Left ventricle myocardium inferior (tissue), 1 donor: ENCODE measurements around the gene CTNNBL1. TPM values are rescaled to one million over a fixed set of nuclear protein-coding genes. Genes with fewer than 3 reads are reported as not detected.
"Not testable (repeated sequence)": the region's sequence is repeated elsewhere in the genome, so short reads cannot be mapped to it uniquely, and the experiment has no call there.

Source experiments
- DNase-seq: peaks from one replicate; pipeline ENCODE4 v3.0.0-alpha.2; 2020
- H3K27ac ChIP-seq: fragments of 200-600 bp; replicated peaks from 2 replicates; pipeline ENCODE4 v1.8.0; 2021
- H3K27me3 ChIP-seq: fragments of 200-600 bp; 2 replicates; pipeline ENCODE4 v1.8.0; 2021; ENCODE audit warnings: low read depth
- H3K36me3 ChIP-seq: fragments of 200-600 bp; 2 replicates; pipeline ENCODE4 v1.8.0; 2021
- H3K4me1 ChIP-seq: fragments of 200-600 bp; 2 replicates; pipeline ENCODE4 v1.8.0; 2021
- H3K4me3 ChIP-seq: fragments of 200-600 bp; 2 replicates; pipeline ENCODE4 v1.8.0; 2021; ENCODE audit warnings: mild to moderate bottlenecking, moderate library complexity
- H3K9me3 ChIP-seq: fragments of 200-600 bp; replicated peaks from 2 replicates; pipeline ENCODE4 v1.8.0; 2021
- intact Hi-C: fragments of 100-400 bp; cut with micrococcal nuclease; formaldehyde crosslinking; loops from one replicate; pipeline ENCODE4 v1.11.0; 2022
- total RNA-seq: library from RNA; stranded (reverse); fragmentation: NEBNext Ultra II Directional; extraction: Animal tissue kit (Norgen Biotek cat#: 25700); gene quantifications from one replicate; pipeline ENCODE4 v1.2.1, GENCODE V29; 2021
- TF ChIP-seq, protein P1 (sequence below): fragments of 200-600 bp; IDR thresholded peaks from 2 replicates; pipeline ENCODE4 v1.8.0; 2021; ENCODE audit warnings: antibody characterized with exemption, mild to moderate bottlenecking, borderline replicate concordance
- donor health status: DM: no; HTN: yes; CAD: no; lungs with severe emphysema.

The CTNNBL1 gene
- total RNA-seq, 1 donor from 2014 or later: 58.8 TPM

DNA sequence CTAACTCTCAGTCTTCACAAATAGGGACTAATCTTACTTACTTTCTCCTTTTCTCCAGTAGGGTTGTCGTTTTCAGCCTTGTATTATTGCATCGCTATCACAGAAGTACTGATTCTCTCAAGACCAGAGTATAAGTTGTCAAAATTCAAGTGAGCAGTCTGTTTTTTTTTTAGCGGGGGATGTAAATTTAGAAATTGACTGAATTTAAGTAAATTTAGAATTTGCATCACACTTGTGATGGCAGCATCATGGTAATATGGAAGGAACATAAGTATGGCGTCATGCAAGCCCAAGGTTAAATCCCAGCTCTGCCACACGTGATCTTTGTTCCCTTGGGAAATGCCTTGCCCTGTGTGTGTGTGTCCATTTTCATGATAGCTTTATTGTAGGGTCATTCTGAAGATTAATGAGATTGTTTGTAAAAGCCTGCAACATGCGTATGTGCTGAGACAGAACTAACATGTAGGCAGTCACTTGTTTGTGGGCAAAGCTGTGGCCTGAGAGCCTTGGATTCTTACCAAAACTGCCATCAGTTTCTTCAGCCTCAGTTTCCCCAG is 156.3 kb downstream of the CTNNBL1 start:
- Histone ChIP-seq H3K36me3 (peaks cover 43% of the 10 kb centered on the region), H3K9me3 (no peaks in the 10 kb centered on the region), H3K27me3 (no peaks in the 10 kb centered on the region), H3K4me1 (peaks cover 28% of the 10 kb centered on the region), H3K4me3 (no peak overlapping the region), H3K27ac (no peak overlapping the region)
- DNase-seq: no peak
- intact Hi-C loops: no loop called here
- TF ChIP-seq, protein P1, sequence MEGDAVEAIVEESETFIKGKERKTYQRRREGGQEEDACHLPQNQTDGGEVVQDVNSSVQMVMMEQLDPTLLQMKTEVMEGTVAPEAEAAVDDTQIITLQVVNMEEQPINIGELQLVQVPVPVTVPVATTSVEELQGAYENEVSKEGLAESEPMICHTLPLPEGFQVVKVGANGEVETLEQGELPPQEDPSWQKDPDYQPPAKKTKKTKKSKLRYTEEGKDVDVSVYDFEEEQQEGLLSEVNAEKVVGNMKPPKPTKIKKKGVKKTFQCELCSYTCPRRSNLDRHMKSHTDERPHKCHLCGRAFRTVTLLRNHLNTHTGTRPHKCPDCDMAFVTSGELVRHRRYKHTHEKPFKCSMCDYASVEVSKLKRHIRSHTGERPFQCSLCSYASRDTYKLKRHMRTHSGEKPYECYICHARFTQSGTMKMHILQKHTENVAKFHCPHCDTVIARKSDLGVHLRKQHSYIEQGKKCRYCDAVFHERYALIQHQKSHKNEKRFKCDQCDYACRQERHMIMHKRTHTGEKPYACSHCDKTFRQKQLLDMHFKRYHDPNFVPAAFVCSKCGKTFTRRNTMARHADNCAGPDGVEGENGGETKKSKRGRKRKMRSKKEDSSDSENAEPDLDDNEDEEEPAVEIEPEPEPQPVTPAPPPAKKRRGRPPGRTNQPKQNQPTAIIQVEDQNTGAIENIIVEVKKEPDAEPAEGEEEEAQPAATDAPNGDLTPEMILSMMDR: no peak

DNA sequence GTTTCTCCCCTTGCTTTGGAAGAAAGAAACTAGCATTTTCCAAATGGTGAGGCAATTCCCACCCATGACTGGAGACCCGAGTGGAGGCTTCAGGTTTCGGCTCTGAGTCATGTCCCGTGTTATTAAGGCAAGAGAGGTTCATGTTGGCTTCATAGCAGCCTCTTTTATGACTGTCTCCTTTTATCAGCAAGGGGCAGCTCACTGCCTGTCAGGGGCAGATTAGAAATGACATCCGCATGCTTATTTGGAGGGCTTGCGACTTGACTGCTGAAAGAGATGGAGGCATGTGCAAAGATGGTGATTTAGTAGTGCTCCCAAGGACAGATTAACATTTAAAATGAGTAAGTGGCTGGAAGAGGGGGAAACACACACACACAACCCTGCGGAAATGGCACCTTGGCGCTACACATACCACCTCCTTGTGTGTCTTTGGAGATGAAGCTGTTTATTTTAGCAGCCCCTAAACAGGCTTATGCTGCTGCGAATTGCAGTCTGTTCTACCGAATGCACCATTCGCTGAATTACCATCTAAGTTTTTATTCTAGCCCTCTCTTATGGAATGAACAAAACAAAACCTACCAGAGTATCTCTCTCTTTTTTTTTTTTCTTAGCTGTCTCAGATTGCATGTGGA is 157.0 kb downstream of the CTNNBL1 start:
- H3K4me1 ChIP-seq: peaks cover 23% of the 10 kb centered on the region
- TF ChIP-seq, protein P1: no peak
- H3K27me3 ChIP-seq: no peaks in the 10 kb centered on the region
- DNase-seq: no peak
- no peaks in the 10 kb centered on the region for H3K9me3 ChIP-seq
- no peak overlapping the region for H3K27ac ChIP-seq
- H3K4me3 ChIP-seq: no peak overlapping the region
- H3K36me3 ChIP-seq: peaks cover 43% of the 10 kb centered on the region
- intact Hi-C loops: no loop called here

DNA sequence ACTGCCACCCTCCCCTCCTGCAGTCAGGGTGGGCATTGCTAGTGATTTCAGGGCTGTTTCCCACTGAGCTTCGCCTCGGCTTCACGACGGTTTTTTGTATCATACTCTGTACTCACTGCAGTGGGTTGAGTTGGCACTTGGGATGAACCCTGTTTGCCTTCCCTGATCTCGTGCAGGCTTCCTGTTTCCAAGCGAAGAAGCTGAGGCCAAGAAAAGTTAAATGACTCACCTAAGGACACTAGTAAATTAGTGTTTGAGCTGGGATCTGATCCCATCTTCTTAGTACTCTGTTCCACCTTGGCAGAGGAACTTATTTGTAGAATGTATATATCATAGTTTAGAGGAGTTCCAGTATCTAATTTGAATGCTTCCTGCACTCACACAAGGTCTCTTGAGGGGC is 158.8 kb downstream of the CTNNBL1 start:
- Histone ChIP-seq H3K27ac (no peak overlapping the region), H3K9me3 (no peaks in the 10 kb centered on the region), H3K36me3 (peaks cover 39% of the 10 kb centered on the region), H3K27me3 (no peaks in the 10 kb centered on the region), H3K4me3 (no peak overlapping the region), H3K4me1 (peaks cover 31% of the 10 kb centered on the region)
- intact Hi-C loops: no loop called here
- DNase-seq: no peak
- TF ChIP-seq, protein P1: no peak

DNA sequence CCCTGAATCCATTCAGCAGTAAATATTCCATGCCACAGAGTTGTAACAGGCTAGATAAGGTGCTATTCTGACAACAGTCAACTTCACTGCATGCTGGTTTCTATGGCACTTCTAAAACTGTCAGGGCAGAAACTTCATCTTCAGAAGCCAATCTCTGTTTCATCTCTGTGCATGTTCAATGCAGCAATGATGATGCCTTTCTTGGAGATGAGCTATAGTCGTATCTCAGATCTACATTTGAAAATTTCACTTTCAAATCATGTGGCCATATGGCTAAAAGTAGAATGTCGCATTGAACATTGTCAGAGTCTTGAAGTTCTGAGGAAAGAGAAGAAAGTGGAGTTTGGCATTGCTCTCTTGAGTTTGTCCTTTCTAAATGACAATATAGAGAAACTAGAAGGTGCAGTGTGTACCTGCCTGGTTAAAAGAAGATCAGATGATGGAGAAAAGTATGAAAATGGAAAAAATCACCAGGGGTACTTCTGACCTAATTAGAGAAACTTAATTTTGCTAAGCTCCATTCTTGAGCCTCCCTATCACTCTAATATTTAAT is 160.1 kb downstream of the CTNNBL1 start:
- H3K4me1 ChIP-seq: peaks cover 31% of the 10 kb centered on the region
- no peaks in the 10 kb centered on the region for H3K9me3 ChIP-seq
- H3K27me3 ChIP-seq: no peaks in the 10 kb centered on the region
- TF ChIP-seq, protein P1: no peak
- no peak for DNase-seq
- no peak overlapping the region for H3K4me3 ChIP-seq
- intact Hi-C loops: no loop called here
- H3K36me3 ChIP-seq: peaks cover 31% of the 10 kb centered on the region
- no peak overlapping the region for H3K27ac ChIP-seq

DNA sequence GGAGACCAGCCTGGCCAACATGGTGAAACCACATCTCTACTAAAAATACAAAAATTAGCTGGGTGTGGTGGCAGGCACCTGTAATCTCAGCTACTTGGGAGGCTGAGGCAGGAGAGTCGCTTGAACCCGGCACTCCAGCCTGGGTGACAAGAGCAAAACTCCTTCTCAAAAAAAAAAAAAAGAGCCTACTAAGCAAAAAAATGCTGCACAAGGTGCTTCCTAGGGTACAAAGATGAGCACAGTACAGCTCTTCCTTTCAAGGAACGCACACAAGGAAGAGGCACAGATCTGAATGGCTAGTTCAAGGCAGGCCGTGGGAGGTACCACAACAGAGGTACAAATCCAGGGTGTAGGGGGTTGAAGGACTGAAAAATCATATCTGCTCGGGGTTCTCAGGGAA is 162.2 kb downstream of the CTNNBL1 start:
- H3K4me3 ChIP-seq, intact Hi-C loops, H3K27me3 ChIP-seq, H3K9me3 ChIP-seq, H3K27ac ChIP-seq, DNase-seq: not testable (repeated sequence)
- Histone ChIP-seq H3K36me3 (peaks cover 40% of the 10 kb centered on the region), H3K4me1 (peaks cover 14% of the 10 kb centered on the region)
